HG03175 (cell line): ENCODE measurements around the gene SLC36A2.
"Not testable (repeated sequence)": the region's sequence is repeated elsewhere in the genome, so short reads cannot be mapped to it uniquely, and the experiment has no call there.

Experiments
- ATAC-seq: cut with Tn5 transposase; IDR thresholded peaks from one replicate; pipeline ENCODE4 v1.9.1; 2021; ENCODE audit warnings: mild to moderate bottlenecking, moderate library complexity; ENCODE audit not compliant: unreplicated experiment

The SLC36A2 gene

GRCh38 chr5:151327585-151327984, 19.8 kb downstream of the SLC36A2 start:
- no peak for ATAC-seq

- no peak for ATAC-seq
Measured at GRCh38 chr5:151326266-151326665, 21.1 kb downstream of the SLC36A2 start.

GRCh38 chr5:151320481-151320880, 26.9 kb downstream of the SLC36A2 start:
- no peak for ATAC-seq

GRCh38 chr5:151318850-151319732, 28.3 kb downstream of the SLC36A2 start:
- ATAC-seq = peak; percentile 78

GRCh38 chr5:151317871-151318270, 29.5 kb downstream of the SLC36A2 start:
- ATAC-seq = no peak

- peak; percentile 81 for ATAC-seq
Measured at GRCh38 chr5:151315998-151316597, 31.3 kb downstream of the SLC36A2 start.

GRCh38 chr5:151313357-151313756, 34.0 kb downstream of the SLC36A2 start:
- ATAC-seq = no peak

- no peak for ATAC-seq
Measured at GRCh38 chr5:151312756-151313324, 34.5 kb downstream of the SLC36A2 start.

GRCh38 chr5:151310932-151311331, 36.4 kb downstream of the SLC36A2 start:
- ATAC-seq = no peak

- not testable (repeated sequence) for ATAC-seq
Measured at GRCh38 chr5:151309821-151310220, 37.5 kb downstream of the SLC36A2 start.

- ATAC-seq = not testable (repeated sequence)
Measured at GRCh38 chr5:151309266-151309665, 38.1 kb downstream of the SLC36A2 start.

- ATAC-seq = no peak
Measured at GRCh38 chr5:151303666-151304065, 43.7 kb downstream of the SLC36A2 start, which contains the start of gene SLC36A3. Gene SLC36A3 (minus strand): TSS chr5:151303766. CDS start chr5:151303354, 412 bp downstream.

- ATAC-seq = no peak
Measured at GRCh38 chr5:151298063-151298855, 49.1 kb downstream of the SLC36A2 start.

GRCh38 chr5:151296974-151297373, 50.4 kb downstream of the SLC36A2 start:
- ATAC-seq = no peak

GRCh38 chr5:151296478-151296830, 50.9 kb downstream of the SLC36A2 start:
- no peak for ATAC-seq

- no peak for ATAC-seq
Measured at GRCh38 chr5:151295791-151296477, 51.4 kb downstream of the SLC36A2 start.

- ATAC-seq = no peak
Measured at GRCh38 chr5:151295138-151295537, 52.2 kb downstream of the SLC36A2 start.

- no peak for ATAC-seq
Measured at GRCh38 chr5:151293624-151294023, 53.7 kb downstream of the SLC36A2 start.

GRCh38 chr5:151288180-151288579, 59.2 kb downstream of the SLC36A2 start:
- ATAC-seq = no peak

GRCh38 chr5:151286246-151286645, 61.1 kb downstream of the SLC36A2 start:
- no peak for ATAC-seq
